Ramos (cell line): ENCODE results near the gene MBP.

Source experiments
- in situ Hi-C: fragments of 300-500 bp; cut with MboI; formaldehyde crosslinking; loops from one replicate; pipeline ENCODE4 v1.14.3; 2022; ENCODE audit warnings: low sequenced_read_pairs; ENCODE audit not compliant: unreplicated experiment

Gene MBP

DNA sequence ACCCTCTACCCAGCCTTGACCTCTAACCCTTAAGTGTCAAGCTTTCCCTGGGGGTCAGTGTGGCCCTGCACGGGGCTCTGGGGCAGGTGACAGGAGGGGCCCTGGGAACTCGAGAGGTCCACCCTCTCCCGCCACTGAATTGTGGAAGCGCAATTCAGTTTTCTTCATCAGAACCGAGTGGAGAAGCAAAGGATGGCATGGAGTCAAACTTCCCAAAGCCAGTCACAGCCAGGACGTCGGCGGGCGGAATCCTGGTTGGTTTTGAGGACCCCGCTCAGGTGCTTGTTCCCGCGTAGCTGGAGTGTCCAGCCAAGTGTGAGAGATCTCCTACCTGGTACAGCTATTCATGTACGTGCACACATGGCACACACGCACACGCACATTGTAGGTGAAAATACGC, 62.0 kb downstream of the MBP start:
- in situ Hi-C loops: no loop called here

DNA sequence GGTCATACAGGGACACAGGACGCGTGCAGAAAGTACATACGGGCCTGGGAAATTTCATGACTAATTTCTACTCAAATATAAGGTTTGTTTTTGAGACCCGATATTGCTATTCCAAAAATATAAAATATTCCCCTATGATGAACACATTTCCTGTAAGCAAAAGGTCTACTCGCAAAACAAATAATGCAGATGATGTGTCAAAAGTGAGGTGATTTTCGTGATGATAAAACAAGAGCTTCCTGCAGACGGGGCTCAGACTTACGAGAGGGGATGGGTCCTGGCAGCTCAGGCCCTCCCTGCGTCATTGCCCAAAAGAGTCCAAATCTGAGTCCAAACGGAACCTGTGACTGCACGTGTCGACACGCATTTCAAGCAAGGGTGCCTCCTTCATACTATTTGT, 62.7 kb downstream of the MBP start:
- in situ Hi-C loops: no loop called here

DNA sequence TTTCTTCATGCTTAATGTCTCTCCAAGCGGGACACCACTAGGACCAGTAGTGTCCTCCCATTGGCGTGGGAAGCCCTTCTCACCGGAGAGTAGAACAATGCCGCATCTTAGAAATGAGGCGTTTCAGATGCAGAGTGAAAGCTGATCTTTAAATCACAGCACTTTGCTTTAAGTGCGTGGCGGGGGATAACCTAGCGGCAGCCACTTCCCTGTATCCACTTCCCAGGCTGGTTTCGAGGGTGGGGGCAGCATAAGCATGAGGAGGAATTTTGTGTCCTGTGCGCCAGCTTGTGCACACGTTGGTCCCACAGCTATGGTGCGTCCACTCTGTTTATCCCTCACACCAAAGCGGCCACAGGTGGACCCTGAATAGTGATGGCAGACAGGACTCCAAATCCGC, 63.1 kb downstream of the MBP start:
- in situ Hi-C loops: no loop called here

- in situ Hi-C loops: no loop called here
Measured at GRCh38 chr18:77068321-77069312, 64.0 kb downstream of the MBP start.

DNA sequence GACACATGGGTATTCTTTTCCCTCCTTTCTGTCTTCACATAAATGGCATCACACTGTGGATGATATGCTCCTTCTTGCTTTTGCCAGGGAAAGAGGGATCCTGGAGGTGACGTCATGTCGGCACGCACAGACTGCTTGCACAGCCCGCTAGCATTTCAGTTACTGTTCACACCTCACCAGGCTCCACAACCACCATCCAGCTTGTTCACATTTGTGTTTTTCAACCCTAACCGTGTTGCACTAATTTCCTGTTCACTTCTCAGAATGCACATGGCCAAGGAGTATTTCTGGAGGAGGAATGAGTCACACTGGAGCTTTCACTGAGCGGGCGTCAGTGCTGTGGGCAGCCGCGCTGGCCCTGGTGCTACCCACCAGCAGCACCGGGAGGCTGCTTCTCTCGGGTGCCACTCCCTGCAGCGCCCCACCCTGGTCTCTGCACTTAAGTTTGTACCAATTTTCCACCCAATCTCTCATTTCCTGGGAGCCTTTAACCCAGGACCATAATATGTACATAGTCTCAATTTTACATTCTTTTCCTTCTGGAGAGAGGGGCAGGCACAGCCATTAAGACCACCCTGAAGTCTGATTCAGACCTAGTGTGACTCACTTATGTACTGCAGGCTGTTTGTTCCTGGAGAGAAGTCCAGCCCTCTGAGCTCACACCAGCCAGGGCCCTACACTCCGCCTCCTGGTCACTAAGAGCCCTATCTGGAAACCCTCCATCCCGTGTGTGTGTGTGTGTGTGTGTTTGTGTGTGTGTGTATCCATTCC, 65.1 kb downstream of the MBP start:
- in situ Hi-C loops: no loop called here

DNA sequence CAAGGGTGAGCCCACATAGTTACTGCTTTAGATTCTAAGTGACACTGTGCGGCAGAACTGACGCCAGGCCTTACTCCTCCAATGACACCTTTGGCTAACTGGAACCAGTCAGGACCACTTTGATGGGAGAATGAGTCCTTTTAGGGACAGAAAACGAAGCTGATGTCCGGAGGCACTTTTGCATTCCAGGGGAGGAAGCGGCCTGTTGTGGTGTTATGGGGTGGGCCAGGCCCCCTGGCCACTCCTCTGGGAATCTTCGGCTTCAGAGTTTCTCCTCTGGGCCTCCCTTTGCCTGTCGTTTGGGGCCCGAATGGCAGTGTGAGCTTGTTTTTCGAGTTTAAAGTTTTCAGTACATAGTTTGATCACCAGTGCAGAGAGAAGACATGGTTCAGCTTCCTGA, 65.9 kb downstream of the MBP start:
- in situ Hi-C loops: no loop called here

DNA sequence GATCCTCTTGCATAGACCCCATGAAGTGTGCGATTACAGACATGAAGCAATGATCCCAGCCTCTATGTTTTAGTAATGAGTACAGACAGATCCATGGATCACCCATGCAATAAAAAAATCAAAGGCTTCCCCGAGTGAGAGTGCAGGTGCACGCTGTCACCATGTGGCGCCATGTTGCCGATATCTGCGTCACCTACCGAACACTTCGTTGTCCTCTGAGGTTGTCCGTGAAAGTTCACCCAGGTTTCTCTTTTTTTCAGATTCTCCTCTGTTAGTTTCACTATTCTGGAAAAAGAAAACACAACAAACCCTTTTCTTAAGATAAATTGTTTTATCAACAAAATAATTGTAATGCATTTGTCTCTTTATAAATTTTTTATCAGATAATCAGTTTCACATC, 66.5 kb downstream of the MBP start:
- in situ Hi-C loops: no loop called here

- in situ Hi-C loops: no loop called here
Measured at GRCh38 chr18:77065221-77065981, 67.2 kb downstream of the MBP start.

DNA sequence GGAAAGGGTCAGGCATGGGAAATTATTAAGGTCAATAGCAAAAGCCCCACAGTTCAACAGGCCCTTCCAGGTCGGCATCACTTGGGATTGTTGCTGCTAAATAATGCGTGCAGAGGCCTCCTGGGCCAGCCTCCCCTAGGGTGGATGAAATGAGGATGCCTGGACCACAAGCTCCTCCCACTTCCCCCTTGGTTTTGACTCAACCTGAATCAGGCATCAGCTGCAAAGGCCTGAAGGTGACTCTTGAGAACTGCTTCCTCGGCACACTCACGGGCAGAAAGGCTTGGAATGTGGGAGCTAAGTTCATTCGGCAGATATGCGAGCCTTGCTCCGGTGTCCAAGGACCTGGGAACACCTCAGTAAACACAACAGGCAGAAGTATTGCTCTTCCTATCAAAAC, 69.3 kb downstream of the MBP start:
- in situ Hi-C loops: no loop called here

DNA sequence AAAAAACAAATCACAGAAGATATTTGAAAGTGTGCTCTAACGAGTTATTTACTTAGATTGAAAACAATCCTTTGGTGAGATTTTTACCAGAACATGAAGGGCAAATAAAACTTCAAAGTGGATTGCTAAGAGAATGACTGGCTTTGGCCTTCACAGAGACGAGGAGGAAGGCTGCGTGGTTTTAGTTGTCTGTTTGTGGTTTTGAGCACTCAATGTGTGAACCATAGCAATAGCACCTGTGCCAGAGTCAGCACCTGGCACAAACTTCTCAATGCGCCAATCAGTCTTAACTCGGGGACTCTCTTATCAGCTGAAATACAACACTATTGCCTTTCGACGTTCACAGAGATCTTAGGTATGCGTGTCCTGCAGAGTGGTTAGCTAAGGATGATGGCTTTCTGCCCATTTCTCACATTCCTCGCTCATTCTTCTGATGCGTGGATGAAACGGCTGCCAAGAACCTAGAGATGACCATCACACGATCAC, 70.0 kb downstream of the MBP start:
- in situ Hi-C loops: no loop called here

DNA sequence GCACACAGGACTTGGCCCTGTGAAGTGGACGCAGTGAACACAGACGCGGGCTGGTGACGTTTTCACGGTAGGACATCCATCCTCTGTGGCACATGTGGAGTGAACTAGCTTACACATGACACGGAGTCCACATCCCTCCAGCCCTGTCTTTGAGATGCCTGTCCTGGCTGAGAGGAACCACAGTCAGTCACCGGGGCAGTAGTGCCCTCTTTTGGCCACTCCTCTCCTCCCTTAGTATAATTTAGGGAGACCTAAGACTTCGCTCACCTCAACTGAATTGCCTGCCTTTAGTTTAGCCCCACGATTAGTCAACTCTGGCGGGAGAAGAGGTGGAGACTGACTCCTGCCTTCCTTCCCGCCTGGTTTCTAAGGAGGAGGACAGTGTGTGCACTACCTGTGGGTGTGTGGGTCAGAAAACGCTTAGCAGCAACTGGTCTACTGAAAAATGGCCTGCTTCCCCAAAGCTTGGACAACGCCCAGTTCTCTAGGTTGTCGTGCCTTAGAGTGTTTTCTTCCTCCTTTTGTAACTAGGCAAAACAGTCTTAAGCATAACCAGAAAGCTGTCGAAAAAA, 70.6 kb downstream of the MBP start:
- in situ Hi-C loops: no loop called here

DNA sequence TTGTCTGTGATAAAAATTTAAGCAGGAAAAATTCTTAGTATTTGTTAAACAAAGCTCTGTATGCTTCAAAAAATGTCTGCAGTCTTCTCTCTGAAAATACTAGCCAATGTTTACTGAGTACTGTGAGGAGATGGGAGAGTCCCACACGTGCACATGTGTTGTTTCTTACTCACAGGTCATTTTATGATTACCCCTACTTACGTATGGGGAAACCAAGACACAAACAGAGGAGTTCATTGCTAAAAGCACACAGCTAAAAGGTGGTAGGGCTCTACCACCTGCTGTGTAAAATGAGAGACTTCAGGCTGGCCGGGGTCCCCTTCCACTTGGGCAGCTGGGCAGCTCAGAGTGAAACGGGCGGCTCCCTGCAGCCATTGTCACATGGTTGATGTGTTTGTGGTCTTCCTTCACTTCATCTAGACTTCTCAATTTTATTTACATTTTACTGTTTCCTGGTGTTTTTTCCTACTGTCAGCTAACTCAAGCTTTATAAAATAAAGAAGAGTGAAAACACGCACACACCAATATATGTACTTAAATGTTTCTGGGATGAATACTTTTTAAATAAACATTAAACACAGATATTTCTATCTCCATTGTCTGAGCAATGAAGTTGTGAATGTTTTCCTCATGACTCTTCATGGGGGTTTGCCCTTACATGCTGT, 71.2 kb downstream of the MBP start:
- in situ Hi-C loops: no loop called here

DNA sequence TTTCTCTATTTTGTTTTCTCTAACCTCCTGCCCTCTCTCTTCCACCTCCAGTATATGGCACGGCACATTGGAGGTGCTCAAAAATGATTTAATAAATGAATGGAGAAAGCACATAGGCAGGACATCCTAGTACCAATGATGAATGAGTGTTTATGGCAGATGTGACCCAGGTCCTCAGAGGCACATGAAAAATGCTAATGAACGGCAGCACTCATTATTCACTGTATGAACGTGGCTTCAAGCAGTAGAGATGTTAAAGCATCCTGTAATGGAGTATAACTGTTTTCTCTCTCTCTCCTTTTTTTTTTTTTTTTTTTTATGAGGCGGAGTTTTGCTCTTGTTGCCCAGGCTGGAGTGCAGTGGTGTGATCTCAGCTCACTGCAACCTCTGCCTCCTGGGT, 72.4 kb downstream of the MBP start:
- in situ Hi-C loops: no loop called here

- in situ Hi-C loops: no loop called here
Measured at GRCh38 chr18:77059294-77059916, 73.2 kb downstream of the MBP start.

- in situ Hi-C loops: no loop called here
Measured at GRCh38 chr18:77058290-77058835, 74.2 kb downstream of the MBP start.

- in situ Hi-C loops: no loop called here
Measured at GRCh38 chr18:77057006-77057395, 75.6 kb downstream of the MBP start.

DNA sequence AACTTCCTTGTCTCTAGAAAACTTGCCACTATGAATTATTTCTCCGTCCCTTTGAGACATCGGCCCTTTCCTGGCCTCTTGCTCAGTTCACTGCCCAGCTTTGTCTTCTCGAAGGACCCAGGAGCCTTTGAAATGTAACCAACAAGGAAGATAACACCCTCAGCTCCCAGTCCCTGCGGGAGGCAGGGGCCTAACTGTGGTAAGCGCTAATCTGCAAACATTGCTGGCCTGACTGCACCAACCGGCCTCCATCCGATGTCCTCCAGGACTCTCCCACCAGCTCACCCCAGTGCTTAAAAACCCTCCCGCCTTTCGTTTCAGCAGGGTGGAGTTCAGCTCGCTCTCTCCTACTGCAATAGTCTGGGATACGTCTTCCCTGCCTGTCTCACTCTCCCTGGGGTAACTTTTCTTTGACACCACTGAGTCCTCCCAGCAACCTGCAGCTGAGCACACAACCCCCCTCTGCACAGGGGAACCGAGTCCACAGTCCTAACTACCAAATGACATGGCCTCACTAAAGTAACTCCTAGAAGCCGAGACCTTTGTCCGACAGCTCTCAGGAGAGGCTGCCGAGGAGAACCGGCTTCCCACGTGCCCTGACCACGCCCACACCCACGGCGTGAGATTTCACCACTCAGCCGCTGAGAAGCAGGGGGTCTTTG, 76.1 kb downstream of the MBP start:
- in situ Hi-C loops: no loop called here
